Keratinocyte (primary cell): ENCODE data around the gene KDM8. TPM values are rescaled to one million over a fixed set of nuclear protein-coding genes. Genes with fewer than 3 reads are reported as not detected.

Experiments used
- DNase-seq: peaks from one replicate; pipeline ENCODE4 v3.0.0-alpha.2; 2011; ENCODE audit warnings: low read depth, missing footprints, low spot score
- FAIRE-seq: peaks from 2 replicates; lab custom pipeline; 2011; peaks lifted over from hg19 to GRCh38; lab: Jason Lieb, UNC
- H2AFZ ChIP-seq: 2 replicates; pipeline ENCODE4 v1.6.0; 2012; ENCODE audit warnings: low read length, control low read depth, inconsistent platforms; ENCODE audit not compliant: control insufficient read depth
- H3K27ac ChIP-seq: 2 replicates; pipeline ENCODE4 v1.5.1; 2011; ENCODE audit warnings: low read length; ENCODE audit not compliant: control insufficient read depth, insufficient read depth
- H3K27me3 ChIP-seq: 3 replicates; pipeline ENCODE4 v1.6.0; 2011; ENCODE audit warnings: low read length; ENCODE audit not compliant: control insufficient read depth, insufficient read depth; ENCODE audit errors: extremely low read depth
- H3K36me3 ChIP-seq, 2 experiments: 2 replicates in 1 of 2; 3 replicates in 1 of 2; pipeline ENCODE4 v1.5.1; 2011; ENCODE audit warnings: low read length in 2 of 2, mild to moderate bottlenecking in 1 of 2; ENCODE audit not compliant: control insufficient read depth in 2 of 2, insufficient read depth in 2 of 2; ENCODE audit errors: extremely low read depth in 1 of 2
- H3K4me1 ChIP-seq: 3 replicates; pipeline ENCODE4 v1.5.1; 2011; ENCODE audit warnings: low read length; ENCODE audit not compliant: control insufficient read depth, insufficient read depth; ENCODE audit errors: extremely low read depth
- H3K4me2 ChIP-seq: 3 replicates; pipeline ENCODE4 v1.6.0; 2011; ENCODE audit warnings: low read depth, low read length; ENCODE audit not compliant: control insufficient read depth, insufficient read depth; ENCODE audit errors: extremely low read depth
- H3K4me3 ChIP-seq, 3 experiments: fragments of 200-600 bp in 1 of 3; sonication (generic) in 1 of 3; 2 replicates in 2 of 3; 3 replicates in 1 of 3; pipeline ENCODE4 v1.5.1; 2011 to 2016; ENCODE audit warnings: low read length in 3 of 3, mild to moderate bottlenecking in 3 of 3, control low read depth in 2 of 3, inconsistent platforms in 1 of 3, low read depth in 1 of 3, mixed read lengths in 1 of 3, mixed run types in 1 of 3, moderate library complexity in 1 of 3; ENCODE audit not compliant: control insufficient read depth in 2 of 3, insufficient read depth in 2 of 3; ENCODE audit errors: extremely low read depth in 1 of 3
- H3K79me2 ChIP-seq: 2 replicates; pipeline ENCODE4 v1.6.0; 2012; ENCODE audit warnings: low read length; ENCODE audit not compliant: control insufficient read depth, insufficient read depth
- H3K9ac ChIP-seq: 3 replicates; pipeline ENCODE4 v1.6.0; 2011; ENCODE audit warnings: low read length; ENCODE audit not compliant: control insufficient read depth, insufficient read depth; ENCODE audit errors: extremely low read depth
- H3K9me1 ChIP-seq: 3 replicates; pipeline ENCODE4 v1.6.0; 2011; ENCODE audit warnings: low read length; ENCODE audit not compliant: control insufficient read depth, insufficient read depth; ENCODE audit errors: extremely low read depth
- H3K9me3 ChIP-seq: 2 replicates; pipeline ENCODE4 v1.5.1; 2012; ENCODE audit warnings: low read depth, low read length; ENCODE audit not compliant: control insufficient read depth
- H4K20me1 ChIP-seq: 3 replicates; pipeline ENCODE4 v1.6.0; 2011; ENCODE audit warnings: low read length; ENCODE audit not compliant: control insufficient read depth, insufficient read depth; ENCODE audit errors: extremely low read depth
- CTCF ChIP-seq, 3 experiments: IDR thresholded peaks in 1 of 3; conservative IDR thresholded peaks in 1 of 3; optimal IDR thresholded peaks in 1 of 3; 2 replicates in 2 of 3; 3 replicates in 1 of 3; pipeline versions ENCODE3 to v1.5.1; 2011; ENCODE audit warnings: low read length in 3 of 3, mild to moderate bottlenecking in 3 of 3, moderate library complexity in 2 of 3, control low read depth in 1 of 3, inconsistent platforms in 1 of 3; ENCODE audit not compliant: insufficient read depth in 2 of 3; ENCODE audit errors: extremely low read depth in 1 of 3
- EZH2 ChIP-seq: IDR thresholded peaks from one replicate; pipeline ENCODE4 v1.6.1; 2012; ENCODE audit warnings: inconsistent platforms, mild to moderate bottlenecking, low read length, moderate library complexity
- dilution Hi-C: fragments of 300-500 bp; cut with MboI; formaldehyde crosslinking; loops from one replicate; pipeline ENCODE4 v1.7.0; 2020; ENCODE audit warnings: low sequenced_read_pairs; ENCODE audit not compliant: extremely low pct_ligation_motif_present
- polyA plus RNA-seq, 5 experiments: library from polyadenylated mRNA; depleted of rRNA in 3 of 5; stranded (reverse) in 3 of 5; stranded (forward) in 1 of 5; unstranded in 1 of 5; fragments of >200 nt; gene quantifications; 1 replicate in 1 of 5; 2 replicates in 3 of 5; 3 replicates in 1 of 5; pipeline versions ENCODE4 v1.2.1 to v1.2.3, GENCODE V29; 2011 to 2012; ENCODE audit warnings: missing spikeins in 2 of 5, low read depth in 1 of 5, low replicate concordance in 1 of 5

The KDM8 gene
- polyA plus RNA-seq, 1 donor (not counting 4 experiments of a cell fraction or from before 2014, with no cell fraction given), result 1.5 TPM

- dilution Hi-C loops, result no loop called here
- H3K27ac ChIP-seq, result peak overlapping the region; percentile 98
- no peaks in the 10 kb centered on the region for H3K9me3 ChIP-seq
- H3K9me1 ChIP-seq, result no peaks in the 10 kb centered on the region
- FAIRE-seq (no peak), DNase-seq (no peak)
- H3K4me3 ChIP-seq, result peak overlapping the region; percentile 53 to 93 (median 78)
- H3K4me2 ChIP-seq, result peak overlapping the region; percentile 98
- TF ChIP-seq EZH2 (no peak), CTCF (optimal IDR thresholded peaks at IDR 0.05 in 1 of 3, IDR thresholded peaks at IDR 0.05 in 1 of 3, conservative IDR thresholded peaks at IDR 0.05 in 1 of 3; ENCODE audit: extremely low read depth in 1 of 3, insufficient read depth in 2 of 3, low read length in 3 of 3) (no peak)
- H3K4me1 ChIP-seq, result peaks cover 12% of the 10 kb centered on the region
- H3K36me3 ChIP-seq, result no peaks in the 10 kb centered on the region
- peak overlapping the region; percentile 98 for H3K9ac ChIP-seq
- no peaks in the 10 kb centered on the region for H3K79me2 ChIP-seq
- H2AFZ ChIP-seq, result peak overlapping the region; percentile 100
- no peaks in the 10 kb centered on the region for H4K20me1 ChIP-seq
- H3K27me3 ChIP-seq, result no peaks in the 10 kb centered on the region
These were observed 311 bp upstream of the KDM8 start for GRCh38 chr16:27202923-27203506.

- peak overlapping the region; percentile 95 for H2AFZ ChIP-seq
- H3K4me1 ChIP-seq, result peaks cover 12% of the 10 kb centered on the region
- dilution Hi-C loops, result no loop called here
- TF ChIP-seq EZH2, result no peak
- no peak for TF ChIP-seq CTCF (optimal IDR thresholded peaks at IDR 0.05 in 1 of 3, IDR thresholded peaks at IDR 0.05 in 1 of 3, conservative IDR thresholded peaks at IDR 0.05 in 1 of 3; ENCODE audit: extremely low read depth in 1 of 3, insufficient read depth in 2 of 3, low read length in 3 of 3)
- FAIRE-seq (no peak), DNase-seq (no peak)
- H3K27ac ChIP-seq, result peak overlapping the region; percentile 75
- H3K4me3 ChIP-seq, result peak overlapping the region; percentile 53 to 93 (median 90)
- H3K9ac ChIP-seq, result peak overlapping the region; percentile 98
- no peaks in the 10 kb centered on the region for H3K79me2 ChIP-seq
- no peaks in the 10 kb centered on the region for H3K27me3 ChIP-seq
- peak overlapping the region; percentile 98 for H3K4me2 ChIP-seq
- no peaks in the 10 kb centered on the region for H3K9me1 ChIP-seq
- no peaks in the 10 kb centered on the region for H3K36me3 ChIP-seq
- H3K9me3 ChIP-seq, result no peaks in the 10 kb centered on the region
- H4K20me1 ChIP-seq, result no peaks in the 10 kb centered on the region
These were observed 1.1 kb downstream of the KDM8 start for GRCh38 chr16:27204312-27204915.
